Epithelial cell of proximal tubule (primary cell): Measurements from ENCODE around the gene ADAP1. TPM values are rescaled to one million over a fixed set of nuclear protein-coding genes. Genes with fewer than 3 reads are reported as not detected.

ENCODE experiments used
- DNase-seq: peaks from one replicate; pipeline ENCODE4 v3.0.0-alpha.2; 2011; ENCODE audit warnings: low read depth
- H3K4me3 ChIP-seq: 2 replicates; pipeline ENCODE4 v1.5.1; 2011; ENCODE audit warnings: low read depth, mild to moderate bottlenecking, low read length
- total RNA-seq: library from RNA; depleted of rRNA; stranded (reverse); fragments of >200 nt; gene quantifications from 2 replicates; pipeline ENCODE4 v1.2.3, GENCODE V29; 2015
- TF ChIP-seq, protein P1 (sequence below): conservative IDR thresholded peaks from 2 replicates; pipeline ENCODE4 v1.5.1; 2012; ENCODE audit warnings: low read depth, mild to moderate bottlenecking, low read length

The ADAP1 gene
- total RNA-seq, 1 donor from 2014 or later: 7.2 TPM

GRCh38 chr7:885261-885892 lies 69.1 kb downstream of the ADAP1 start:
- no peak for DNase-seq
- TF ChIP-seq, protein P1, sequence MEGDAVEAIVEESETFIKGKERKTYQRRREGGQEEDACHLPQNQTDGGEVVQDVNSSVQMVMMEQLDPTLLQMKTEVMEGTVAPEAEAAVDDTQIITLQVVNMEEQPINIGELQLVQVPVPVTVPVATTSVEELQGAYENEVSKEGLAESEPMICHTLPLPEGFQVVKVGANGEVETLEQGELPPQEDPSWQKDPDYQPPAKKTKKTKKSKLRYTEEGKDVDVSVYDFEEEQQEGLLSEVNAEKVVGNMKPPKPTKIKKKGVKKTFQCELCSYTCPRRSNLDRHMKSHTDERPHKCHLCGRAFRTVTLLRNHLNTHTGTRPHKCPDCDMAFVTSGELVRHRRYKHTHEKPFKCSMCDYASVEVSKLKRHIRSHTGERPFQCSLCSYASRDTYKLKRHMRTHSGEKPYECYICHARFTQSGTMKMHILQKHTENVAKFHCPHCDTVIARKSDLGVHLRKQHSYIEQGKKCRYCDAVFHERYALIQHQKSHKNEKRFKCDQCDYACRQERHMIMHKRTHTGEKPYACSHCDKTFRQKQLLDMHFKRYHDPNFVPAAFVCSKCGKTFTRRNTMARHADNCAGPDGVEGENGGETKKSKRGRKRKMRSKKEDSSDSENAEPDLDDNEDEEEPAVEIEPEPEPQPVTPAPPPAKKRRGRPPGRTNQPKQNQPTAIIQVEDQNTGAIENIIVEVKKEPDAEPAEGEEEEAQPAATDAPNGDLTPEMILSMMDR: no peak
- no peak overlapping the region for H3K4me3 ChIP-seq

GRCh38 chr7:884191-885003 lies 70.1 kb downstream of the ADAP1 start:
- DNase-seq: no peak
- no peak overlapping the region for H3K4me3 ChIP-seq
- TF ChIP-seq, protein P1: no peak

- no peak overlapping the region for H3K4me3 ChIP-seq
- TF ChIP-seq, protein P1: no peak
- DNase-seq: no peak
Observed at GRCh38 chr7:883055-884021, 71.1 kb downstream of the ADAP1 start.

GRCh38 chr7:882336-883035 lies 72.0 kb downstream of the ADAP1 start:
- TF ChIP-seq, protein P1: no peak
- no peak for DNase-seq

GRCh38 chr7:881441-882234 lies 72.8 kb downstream of the ADAP1 start:
- TF ChIP-seq, protein P1: no peak
- DNase-seq: no peak
- no peak overlapping the region for H3K4me3 ChIP-seq

More at GRCh38 chr7:882336-883035, 72.0 kb downstream of the ADAP1 start:
- H3K4me3 ChIP-seq: no peak overlapping the region
